ENCODE data around the gene COX14.

DNA sequence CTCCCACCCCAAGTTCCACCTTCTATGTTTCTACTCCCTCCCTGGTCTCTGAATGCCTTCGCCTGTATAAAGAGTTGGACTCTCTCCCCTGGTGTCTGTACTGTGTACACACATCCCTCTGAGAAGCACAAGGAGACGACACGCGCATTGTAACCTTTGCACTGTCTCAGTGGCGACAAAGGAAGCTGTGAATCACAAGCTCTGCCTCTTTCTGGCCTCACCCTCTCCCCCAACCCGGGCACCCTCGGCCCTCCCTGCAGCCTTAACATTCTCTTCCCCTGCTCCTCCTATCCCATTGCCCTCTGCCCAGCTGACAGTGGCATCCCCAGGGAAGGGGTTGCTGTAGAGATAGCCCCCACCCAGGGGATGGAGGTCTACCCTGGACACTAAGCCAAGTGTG, 29.4 kb upstream of the COX14 start:
- TF ChIP-seq, protein P1, sequence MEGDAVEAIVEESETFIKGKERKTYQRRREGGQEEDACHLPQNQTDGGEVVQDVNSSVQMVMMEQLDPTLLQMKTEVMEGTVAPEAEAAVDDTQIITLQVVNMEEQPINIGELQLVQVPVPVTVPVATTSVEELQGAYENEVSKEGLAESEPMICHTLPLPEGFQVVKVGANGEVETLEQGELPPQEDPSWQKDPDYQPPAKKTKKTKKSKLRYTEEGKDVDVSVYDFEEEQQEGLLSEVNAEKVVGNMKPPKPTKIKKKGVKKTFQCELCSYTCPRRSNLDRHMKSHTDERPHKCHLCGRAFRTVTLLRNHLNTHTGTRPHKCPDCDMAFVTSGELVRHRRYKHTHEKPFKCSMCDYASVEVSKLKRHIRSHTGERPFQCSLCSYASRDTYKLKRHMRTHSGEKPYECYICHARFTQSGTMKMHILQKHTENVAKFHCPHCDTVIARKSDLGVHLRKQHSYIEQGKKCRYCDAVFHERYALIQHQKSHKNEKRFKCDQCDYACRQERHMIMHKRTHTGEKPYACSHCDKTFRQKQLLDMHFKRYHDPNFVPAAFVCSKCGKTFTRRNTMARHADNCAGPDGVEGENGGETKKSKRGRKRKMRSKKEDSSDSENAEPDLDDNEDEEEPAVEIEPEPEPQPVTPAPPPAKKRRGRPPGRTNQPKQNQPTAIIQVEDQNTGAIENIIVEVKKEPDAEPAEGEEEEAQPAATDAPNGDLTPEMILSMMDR (IDR thresholded peaks at IDR 0.05; ENCODE audit: low read depth, low read length, missing input control) = no peak
- TF ChIP-seq GABPA (IDR thresholded peaks at IDR 0.05 in 1 of 2, conservative IDR thresholded peaks at IDR 0.05 in 1 of 2) (no peak), JUND (IDR thresholded peaks at IDR 0.05) (no peak)
- TF ChIP-seq, protein P2, sequence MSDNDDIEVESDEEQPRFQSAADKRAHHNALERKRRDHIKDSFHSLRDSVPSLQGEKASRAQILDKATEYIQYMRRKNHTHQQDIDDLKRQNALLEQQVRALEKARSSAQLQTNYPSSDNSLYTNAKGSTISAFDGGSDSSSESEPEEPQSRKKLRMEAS (IDR thresholded peaks at IDR 0.05) = no peak

Data from liver (tissue), 3 donors.